GM10248 (cell line): ENCODE results near the gene UQCRQ.

Experiments
- CTCF ChIA-PET: fragments of 300-600 bp; sonication (Branson Sonifier 250); formaldehyde crosslinking; extraction: SDS; loops from one replicate; lab custom pipeline; 2021; ENCODE audit warnings: antibody characterized with exemption; lab: Yijun Ruan, JAX
- POLR2A ChIA-PET: fragments of 350-650 bp; sonication (Branson Sonifier 250); formaldehyde crosslinking; extraction: SDS; loops from one replicate; lab custom pipeline; 2020; ENCODE audit warnings: antibody characterized with exemption; lab: Yijun Ruan, JAX
- DNase-seq: peaks from one replicate; pipeline ENCODE4 v3.0.0; 2012; ENCODE audit errors: extremely low spot score
- TF ChIP-seq, protein P1 (sequence below): IDR thresholded peaks from 2 replicates; pipeline ENCODE4 v1.5.1; 2012; ENCODE audit warnings: mild to moderate bottlenecking, low read depth; ENCODE audit errors: extremely low read depth, missing control alignments, control extremely low read depth

Gene UQCRQ

GRCh38 chr5:132831095-132831860, 35.2 kb upstream of the UQCRQ start:
- DNase-seq = no peak
- ChIA-PET CTCF (interaction anchor here (1.1 to 20.6 kb wide), 8 partner anchors 10 to 305 kb away, joined by 3 to 215 read pairs (median 6); partner anchors contain the start of genes GDF9 and UQCRQ), POLR2A (no interaction called here)
- TF ChIP-seq, protein P1, sequence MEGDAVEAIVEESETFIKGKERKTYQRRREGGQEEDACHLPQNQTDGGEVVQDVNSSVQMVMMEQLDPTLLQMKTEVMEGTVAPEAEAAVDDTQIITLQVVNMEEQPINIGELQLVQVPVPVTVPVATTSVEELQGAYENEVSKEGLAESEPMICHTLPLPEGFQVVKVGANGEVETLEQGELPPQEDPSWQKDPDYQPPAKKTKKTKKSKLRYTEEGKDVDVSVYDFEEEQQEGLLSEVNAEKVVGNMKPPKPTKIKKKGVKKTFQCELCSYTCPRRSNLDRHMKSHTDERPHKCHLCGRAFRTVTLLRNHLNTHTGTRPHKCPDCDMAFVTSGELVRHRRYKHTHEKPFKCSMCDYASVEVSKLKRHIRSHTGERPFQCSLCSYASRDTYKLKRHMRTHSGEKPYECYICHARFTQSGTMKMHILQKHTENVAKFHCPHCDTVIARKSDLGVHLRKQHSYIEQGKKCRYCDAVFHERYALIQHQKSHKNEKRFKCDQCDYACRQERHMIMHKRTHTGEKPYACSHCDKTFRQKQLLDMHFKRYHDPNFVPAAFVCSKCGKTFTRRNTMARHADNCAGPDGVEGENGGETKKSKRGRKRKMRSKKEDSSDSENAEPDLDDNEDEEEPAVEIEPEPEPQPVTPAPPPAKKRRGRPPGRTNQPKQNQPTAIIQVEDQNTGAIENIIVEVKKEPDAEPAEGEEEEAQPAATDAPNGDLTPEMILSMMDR = no peak

GRCh38 chr5:132832612-132833011, 33.8 kb upstream of the UQCRQ start:
- DNase-seq = no peak
- TF ChIP-seq, protein P1 = no peak
- CTCF ChIA-PET = interaction anchor here (2.6 to 20.6 kb wide), 3 partner anchors 12 to 50 kb away, joined by 9 to 215 read pairs (median 98); partner anchors contain the start of genes GDF9 and UQCRQ
- POLR2A ChIA-PET = no interaction called here

DNA sequence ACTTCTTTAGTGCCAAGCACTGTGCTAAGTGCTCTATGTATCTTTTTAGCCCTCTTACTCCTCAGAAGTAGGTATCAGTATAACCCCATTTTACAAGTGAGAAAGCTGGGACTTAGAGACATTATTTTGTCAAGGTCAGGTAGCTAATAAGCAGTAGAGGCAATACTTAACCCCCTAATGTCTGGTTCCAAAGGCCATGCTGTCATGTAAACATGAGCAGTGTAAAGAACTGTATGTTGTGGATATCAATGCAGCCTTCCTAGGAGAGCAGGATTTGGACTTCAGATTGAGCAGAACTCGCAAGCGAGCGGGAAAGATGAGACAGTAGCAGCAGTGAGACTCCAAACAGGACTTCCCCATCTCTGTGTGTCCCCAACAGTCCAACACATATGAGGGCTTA, 32.4 kb upstream of the UQCRQ start:
- DNase-seq = no peak
- TF ChIP-seq, protein P1 = no peak
- CTCF ChIA-PET = interaction anchor here (2.2 to 20.6 kb wide), 4 partner anchors 9 to 447 kb away, joined by 6 to 215 read pairs (median 52); partner anchors contain the start of genes GDF9 and UQCRQ
- POLR2A ChIA-PET = no interaction called here

- no peak for DNase-seq
- CTCF ChIA-PET = interaction anchor here (3.6 to 20.6 kb wide), 2 partner anchors 17 to 25 kb away, joined by 14 to 215 read pairs; partner anchors contain the start of genes GDF9 and UQCRQ
- POLR2A ChIA-PET = no interaction called here
- TF ChIP-seq, protein P1 = no peak
Observed at GRCh38 chr5:132836852-132837251, 29.6 kb upstream of the UQCRQ start.

DNA sequence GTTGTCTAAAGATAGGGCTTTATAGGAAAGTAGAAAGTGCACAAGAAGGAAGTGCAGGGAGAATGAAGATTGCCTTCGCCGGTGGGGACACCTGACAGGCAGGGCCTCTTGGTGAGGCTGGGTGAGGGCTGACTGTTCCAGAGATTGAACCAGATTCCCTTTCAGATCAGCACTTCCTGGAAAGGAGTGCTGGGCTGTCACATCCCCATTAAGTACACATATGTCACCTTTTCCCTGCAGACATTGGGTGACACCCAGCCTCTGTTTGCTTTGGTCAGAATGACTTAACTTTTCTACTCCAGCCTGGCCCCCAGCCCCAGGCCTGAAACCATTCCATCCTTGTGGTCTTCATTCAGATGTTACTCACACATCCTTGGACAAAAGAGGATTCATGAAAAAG, 28.6 kb upstream of the UQCRQ start:
- no peak for DNase-seq
- ChIA-PET CTCF (interaction anchor here (1.3 to 20.6 kb wide), 3 partner anchors 9 to 24 kb away, joined by 8 to 215 read pairs (median 14); partner anchors contain the start of genes GDF9, SHROOM1 and UQCRQ), POLR2A (no interaction called here)
- TF ChIP-seq, protein P1 = no peak

GRCh38 chr5:132838516-132839282, 27.7 kb upstream of the UQCRQ start:
- ChIA-PET POLR2A (no interaction called here), CTCF (interaction anchor here (0.7 to 20.6 kb wide), 6 partner anchors 10 to 45 kb away, joined by 3 to 215 read pairs (median 6); partner anchors contain the start of genes GDF9, SHROOM1 and UQCRQ)
- TF ChIP-seq, protein P1 = no peak
- no peak for DNase-seq
